Endothelial cell of umbilical vein (primary cell): ENCODE data around the gene BMPR1A. TPM values are rescaled to one million over a fixed set of nuclear protein-coding genes. Genes with fewer than 3 reads are reported as not detected.

ENCODE experiments used
- BruUV-seq: library from RNA; stranded (reverse); fragments of 400-500 nt; replicated peaks from 2 replicates; lab custom pipeline; 2021; lab: Mats Ljungman, UMichigan
- CTCF ChIA-PET: fragments of 300-600, 350-600 bp; sonication (Branson Sonifier 250); formaldehyde crosslinking; loops from one replicate; lab custom pipeline; 2021; ENCODE audit warnings: antibody characterized with exemption, inconsistent platforms; lab: Charles Lee
- POLR2A ChIA-PET: fragments of 300-600, 350-600 bp; sonication (Branson Sonifier 250); formaldehyde crosslinking; loops from one replicate; lab custom pipeline; 2021; ENCODE audit warnings: antibody characterized with exemption, inconsistent platforms; lab: Charles Lee
- DNase-seq: peaks from one replicate; pipeline ENCODE4 v3.0.0-alpha.2; 2011; ENCODE audit warnings: low read depth, low spot score
- FAIRE-seq: peaks from 2 replicates; lab custom pipeline; 2011; peaks lifted over from hg19 to GRCh38; lab: Jason Lieb, UNC
- H2AFZ ChIP-seq: 2 replicates; pipeline ENCODE4 v1.6.0; 2012; ENCODE audit warnings: low read depth, low read length, control low read depth, inconsistent platforms
- H3K27ac ChIP-seq: 2 replicates; pipeline ENCODE4 v1.5.1; 2011; ENCODE audit warnings: low read depth, mild to moderate bottlenecking, control low read depth, low read length, moderate library complexity; ENCODE audit not compliant: insufficient read depth
- H3K27me3 ChIP-seq, 2 experiments: 2 replicates each; pipeline versions ENCODE4 v1.6.0 to v1.6.1; 2011; ENCODE audit warnings: low read length in 2 of 2, mixed read lengths in 1 of 2; ENCODE audit not compliant: control insufficient read depth in 2 of 2, insufficient read depth in 2 of 2
- H3K36me3 ChIP-seq, 2 experiments: 2 replicates in 1 of 2; 3 replicates in 1 of 2; pipeline ENCODE4 v1.5.1; 2011; ENCODE audit warnings: low read length in 2 of 2, mild to moderate bottlenecking in 1 of 2, moderate library complexity in 1 of 2; ENCODE audit not compliant: control insufficient read depth in 2 of 2, insufficient read depth in 2 of 2; ENCODE audit errors: extremely low read depth in 1 of 2
- H3K4me1 ChIP-seq: 3 replicates; pipeline ENCODE4 v1.5.1; 2011; ENCODE audit warnings: mild to moderate bottlenecking, low read length; ENCODE audit not compliant: control insufficient read depth, insufficient read depth; ENCODE audit errors: extremely low read depth
- H3K4me2 ChIP-seq: 2 replicates; pipeline ENCODE4 v1.6.1; 2011; ENCODE audit warnings: low read length, control low read depth, mixed read lengths; ENCODE audit not compliant: insufficient read depth
- H3K4me3 ChIP-seq, 3 experiments: fragments of 200-600 bp in 1 of 3; sonication (generic), shearing (Covaris generic) in 1 of 3; replicated peaks in 1 of 3; 2 replicates each; pipeline ENCODE4 v1.5.1; 2011 to 2016; ENCODE audit warnings: control low read depth in 3 of 3, low read length in 3 of 3, mild to moderate bottlenecking in 2 of 3, inconsistent platforms in 1 of 3, low read depth in 1 of 3, moderate library complexity in 1 of 3; ENCODE audit not compliant: insufficient read depth in 1 of 3
- H3K79me2 ChIP-seq: 2 replicates; pipeline ENCODE4 v1.6.0; 2012; ENCODE audit warnings: low read length, inconsistent platforms; ENCODE audit not compliant: control insufficient read depth, insufficient read depth
- H3K9ac ChIP-seq: replicated peaks from 2 replicates; pipeline ENCODE3; 2011; ENCODE audit warnings: low read length, control low read depth; ENCODE audit not compliant: insufficient read depth; ENCODE audit errors: extremely low read depth
- H3K9me1 ChIP-seq: replicated peaks from 3 replicates; pipeline ENCODE4 v1.6.0; 2011; ENCODE audit warnings: mild to moderate bottlenecking, low read length; ENCODE audit not compliant: control insufficient read depth, insufficient read depth; ENCODE audit errors: extremely low read depth
- H3K9me3 ChIP-seq: replicated peaks from 2 replicates; pipeline ENCODE4 v1.5.1; 2012; ENCODE audit warnings: low read length, inconsistent platforms; ENCODE audit not compliant: control insufficient read depth, insufficient read depth
- H4K20me1 ChIP-seq: replicated peaks from 2 replicates; pipeline ENCODE3; 2011; ENCODE audit warnings: mild to moderate bottlenecking, low read length; ENCODE audit not compliant: control insufficient read depth, insufficient read depth; ENCODE audit errors: extremely low read depth
- CTCF ChIP-seq, 2 donors: IDR thresholded peaks; 1 replicate in 1 of 2; 2 replicates in 1 of 2; pipeline ENCODE4 v1.5.1; 2011; ENCODE audit warnings: low read length in 2 of 2, mild to moderate bottlenecking in 2 of 2, moderate library complexity in 2 of 2, control low read depth in 1 of 2, inconsistent platforms in 1 of 2, low read depth in 1 of 2; ENCODE audit not compliant: insufficient read depth in 1 of 2; ENCODE audit errors: extremely low read depth in 1 of 2
- EZH2 ChIP-seq: IDR thresholded peaks from 2 replicates; pipeline ENCODE4 v1.6.1; 2012; ENCODE audit warnings: borderline replicate concordance, low read depth, mild to moderate bottlenecking, moderate library complexity, low read length, inconsistent platforms; ENCODE audit not compliant: severe bottlenecking
- FOS ChIP-seq: IDR thresholded peaks from 2 replicates; pipeline ENCODE4 v1.6.1; 2011; ENCODE audit warnings: mild to moderate bottlenecking, low read length, moderate library complexity, borderline replicate concordance; ENCODE audit not compliant: insufficient read depth
- GATA2 ChIP-seq: IDR thresholded peaks from 2 replicates; pipeline ENCODE4 v1.7.0; 2011; ENCODE audit warnings: low read depth, mild to moderate bottlenecking, moderate library complexity, mixed read lengths, low read length; ENCODE audit not compliant: insufficient read length, insufficient read depth
- JUN ChIP-seq: IDR thresholded peaks from 2 replicates; pipeline ENCODE4 v1.6.1; 2011; ENCODE audit warnings: borderline replicate concordance, low read depth; ENCODE audit not compliant: insufficient read length, insufficient read depth
- MAX ChIP-seq: IDR thresholded peaks from 2 replicates; pipeline ENCODE4 v1.6.1; 2011; ENCODE audit not compliant: insufficient read depth, insufficient read length
- MYC ChIP-seq: IDR thresholded peaks from one replicate; pipeline ENCODE4 v1.6.1; 2011; ENCODE audit warnings: mild to moderate bottlenecking, low read depth, low read length
- POLR2A ChIP-seq: IDR thresholded peaks from 2 replicates; pipeline ENCODE4 v1.6.1; 2012; ENCODE audit warnings: low read depth, mild to moderate bottlenecking, control low read depth, low read length
- POLR2AphosphoS5 ChIP-seq: IDR thresholded peaks from 2 replicates; pipeline ENCODE4 v1.6.1; 2012; ENCODE audit warnings: low read depth, mild to moderate bottlenecking, control low read depth, low read length, moderate library complexity; ENCODE audit not compliant: insufficient read depth
- dilution Hi-C: fragments of 300-500 bp; cut with MboI; formaldehyde crosslinking; loops from one replicate; pipeline ENCODE4 v1.15.0; 2019; ENCODE audit warnings: low sequenced_read_pairs; ENCODE audit not compliant: extremely low pct_ligation_motif_present
- intact Hi-C: fragments of 100-400 bp; cut with micrococcal nuclease; formaldehyde crosslinking; loops from one replicate; pipeline ENCODE4 v1.10.0; 2022
- polyA plus RNA-seq, 4 experiments: library from polyadenylated mRNA; depleted of rRNA in 3 of 4; stranded (reverse) in 3 of 4; unstranded in 1 of 4; fragments of >200 nt; gene quantifications; 2 replicates each; pipeline versions ENCODE4 v1.2.1 to v1.2.3, GENCODE V29; 2011 to 2012; ENCODE audit warnings: missing spikeins in 1 of 4
- total RNA-seq: library from RNA; stranded (reverse); gene quantifications from 2 replicates; pipeline ENCODE4 v1.2.3, GENCODE V29; 2021

The BMPR1A gene
- total and polyA plus RNA-seq, 2 donors (not counting 3 experiments of a cell fraction or from before 2014, with no cell fraction given): not detected

GRCh38 chr10:86815640-86816039, 59.2 kb downstream of the BMPR1A start:
- FAIRE-seq (no peak), DNase-seq (no peak)
- intact Hi-C loops (no loop called here), dilution Hi-C loops (no loop called here)
- BruUV-seq: no TSS peak
- ChIA-PET CTCF (no interaction called here), POLR2A (no interaction called here)
- Histone ChIP-seq H4K20me1 (no peaks in the 10 kb centered on the region), H3K9me1 (no peaks in the 10 kb centered on the region), H3K9me3 (no peaks in the 10 kb centered on the region), H3K4me1 (no peaks in the 10 kb centered on the region), H3K36me3 (no peaks in the 10 kb centered on the region), H3K27me3 (peaks cover 25 to 26% of the 10 kb centered on the region in 2 experiments), H2AFZ (no peak overlapping the region), H3K4me2 (no peak overlapping the region), H3K27ac (no peak overlapping the region), H3K4me3 (no peak overlapping the region), H3K9ac (no peak overlapping the region), H3K79me2 (no peaks in the 10 kb centered on the region)
- TF ChIP-seq GATA2 (no peak), POLR2A (no peak), MYC (no peak), POLR2AphosphoS5 (no peak), MAX (no peak), CTCF (IDR thresholded peaks at IDR 0.05; ENCODE audit: extremely low read depth in 1 of 2, insufficient read depth in 1 of 2, low read depth in 1 of 2, low read length in 2 of 2) (no peak), EZH2 (no peak), JUN (no peak), FOS (no peak)
